ENCODE measurements around the gene MDM4. TPM values are rescaled to one million over a fixed set of nuclear protein-coding genes. Genes with fewer than 3 reads are reported as not detected.

Gene MDM4
- total RNA-seq, 4 donors from 2014 or later = 56.9 to 96.3 (median 71.5) TPM

DNA sequence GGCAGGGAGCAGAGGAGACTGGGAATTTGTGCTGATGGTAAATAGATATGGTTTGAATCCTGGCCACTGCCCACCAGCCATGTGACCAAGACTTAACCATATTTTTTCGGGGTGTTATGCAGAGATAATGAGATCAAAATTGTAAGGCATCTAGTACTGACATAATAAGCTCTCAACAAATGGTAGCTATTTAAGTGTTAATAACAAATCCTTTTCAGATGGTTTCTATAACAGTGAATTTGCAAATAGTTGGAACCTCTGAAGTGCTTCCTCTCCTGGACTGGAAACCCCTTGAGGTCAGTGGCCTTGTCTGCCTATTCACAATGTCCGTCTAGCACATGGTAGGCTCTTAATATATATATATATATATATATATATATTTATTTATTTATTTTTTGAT lies 64.7 kb downstream of the MDM4 start:
- TF ChIP-seq, protein P1, sequence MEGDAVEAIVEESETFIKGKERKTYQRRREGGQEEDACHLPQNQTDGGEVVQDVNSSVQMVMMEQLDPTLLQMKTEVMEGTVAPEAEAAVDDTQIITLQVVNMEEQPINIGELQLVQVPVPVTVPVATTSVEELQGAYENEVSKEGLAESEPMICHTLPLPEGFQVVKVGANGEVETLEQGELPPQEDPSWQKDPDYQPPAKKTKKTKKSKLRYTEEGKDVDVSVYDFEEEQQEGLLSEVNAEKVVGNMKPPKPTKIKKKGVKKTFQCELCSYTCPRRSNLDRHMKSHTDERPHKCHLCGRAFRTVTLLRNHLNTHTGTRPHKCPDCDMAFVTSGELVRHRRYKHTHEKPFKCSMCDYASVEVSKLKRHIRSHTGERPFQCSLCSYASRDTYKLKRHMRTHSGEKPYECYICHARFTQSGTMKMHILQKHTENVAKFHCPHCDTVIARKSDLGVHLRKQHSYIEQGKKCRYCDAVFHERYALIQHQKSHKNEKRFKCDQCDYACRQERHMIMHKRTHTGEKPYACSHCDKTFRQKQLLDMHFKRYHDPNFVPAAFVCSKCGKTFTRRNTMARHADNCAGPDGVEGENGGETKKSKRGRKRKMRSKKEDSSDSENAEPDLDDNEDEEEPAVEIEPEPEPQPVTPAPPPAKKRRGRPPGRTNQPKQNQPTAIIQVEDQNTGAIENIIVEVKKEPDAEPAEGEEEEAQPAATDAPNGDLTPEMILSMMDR (IDR thresholded peaks at IDR 0.05) = no peak
- ATAC-seq (ENCODE audit: low FRiP score) = no peak
- no peak for DNase-seq (ENCODE audit: low spot score)

DNA sequence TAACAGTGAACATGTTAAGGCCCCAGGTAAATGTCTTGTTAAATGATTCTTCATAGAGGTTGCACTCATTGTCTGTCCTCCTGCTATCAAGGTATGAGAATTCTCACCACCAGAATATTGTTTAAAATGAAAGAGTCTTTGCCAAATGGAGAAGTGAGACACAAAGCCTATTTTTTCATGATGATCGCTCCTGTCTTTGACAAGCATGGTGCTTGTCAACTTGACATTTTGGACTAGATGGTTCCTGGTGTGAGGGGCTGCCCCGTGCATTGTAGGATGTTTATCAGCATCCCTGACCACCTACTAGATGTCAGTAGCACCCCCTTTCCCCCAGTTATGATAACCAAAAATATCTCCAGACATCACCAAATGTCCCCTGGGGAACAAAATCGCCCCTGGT lies 65.6 kb downstream of the MDM4 start:
- ATAC-seq (ENCODE audit: low FRiP score) (no peak), DNase-seq (ENCODE audit: low spot score) (no peak)
- TF ChIP-seq, protein P1 (IDR thresholded peaks at IDR 0.05) = no peak

DNA sequence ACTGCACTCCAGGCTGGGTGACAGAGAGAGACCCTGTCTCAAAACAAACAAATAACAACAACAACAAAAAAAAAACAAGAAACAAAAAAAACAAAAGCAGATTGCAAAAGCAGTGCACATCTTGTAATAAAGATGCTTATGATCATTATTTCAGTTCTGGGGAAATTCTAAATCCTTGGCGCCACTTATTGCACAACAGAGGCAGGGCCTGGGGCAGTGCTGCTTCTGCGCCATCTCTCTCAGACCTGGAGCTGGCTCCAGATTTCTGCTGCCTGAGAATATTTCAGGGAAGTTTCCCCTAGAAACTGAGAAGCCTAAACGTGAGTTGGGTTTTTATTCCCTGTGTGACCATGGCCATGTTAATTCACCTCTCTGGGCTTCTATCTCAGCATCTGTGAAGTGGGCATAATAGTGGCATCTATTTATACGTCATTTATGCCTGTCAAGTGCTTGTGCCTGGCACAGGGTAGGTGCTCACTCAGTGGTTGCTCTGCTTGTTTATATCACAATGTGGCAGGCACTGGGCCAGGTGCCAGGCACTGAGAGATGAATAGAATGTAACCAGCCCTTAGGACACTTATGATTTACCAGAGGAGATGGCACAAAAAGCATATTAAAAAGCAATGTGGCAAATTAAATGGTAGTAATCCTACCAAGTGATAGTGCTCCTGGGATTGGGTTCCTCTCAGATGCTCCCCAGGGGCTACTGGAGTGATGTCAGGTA lies 67.9 kb downstream of the MDM4 start:
- TF ChIP-seq, protein P1 (IDR thresholded peaks at IDR 0.05) = no peak
- no peak for DNase-seq (ENCODE audit: low spot score)
- ATAC-seq (ENCODE audit: low FRiP score) = no peak

DNA sequence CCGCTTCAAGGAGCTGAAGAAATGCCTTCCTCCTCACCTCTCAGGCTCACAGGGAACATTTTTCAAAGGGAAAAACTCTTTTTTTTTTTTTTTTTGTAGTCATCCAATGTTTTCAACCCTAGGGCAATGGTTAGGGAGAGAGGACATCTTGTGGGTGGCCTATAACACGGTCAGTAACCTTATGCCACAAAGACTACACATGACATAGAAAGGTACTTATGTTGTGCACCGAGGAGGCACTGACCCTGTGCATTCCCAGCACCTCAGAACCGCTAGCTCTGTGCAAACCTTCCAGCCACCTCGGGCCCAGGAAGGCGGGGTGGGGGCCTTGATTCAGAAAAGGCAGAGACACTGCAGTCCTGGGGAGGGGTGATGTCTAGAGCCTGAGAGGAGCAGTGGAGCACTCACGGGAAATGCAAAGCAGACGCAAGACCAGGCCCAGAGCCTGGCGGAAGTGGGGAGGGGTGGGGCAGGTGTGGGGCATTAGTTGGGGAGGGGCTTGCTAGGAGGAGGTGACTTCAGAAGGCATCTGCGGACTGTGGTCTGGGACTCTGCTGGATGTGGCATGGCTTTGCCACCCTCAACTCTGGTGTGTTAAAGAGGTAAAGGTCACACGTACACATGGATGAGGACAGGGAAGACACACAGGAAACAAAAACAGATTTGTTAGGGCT lies 68.6 kb downstream of the MDM4 start:
- TF ChIP-seq, protein P1 (IDR thresholded peaks at IDR 0.05) = no peak
- no peak for DNase-seq (ENCODE audit: low spot score)
- no peak for ATAC-seq (ENCODE audit: low FRiP score)

DNA sequence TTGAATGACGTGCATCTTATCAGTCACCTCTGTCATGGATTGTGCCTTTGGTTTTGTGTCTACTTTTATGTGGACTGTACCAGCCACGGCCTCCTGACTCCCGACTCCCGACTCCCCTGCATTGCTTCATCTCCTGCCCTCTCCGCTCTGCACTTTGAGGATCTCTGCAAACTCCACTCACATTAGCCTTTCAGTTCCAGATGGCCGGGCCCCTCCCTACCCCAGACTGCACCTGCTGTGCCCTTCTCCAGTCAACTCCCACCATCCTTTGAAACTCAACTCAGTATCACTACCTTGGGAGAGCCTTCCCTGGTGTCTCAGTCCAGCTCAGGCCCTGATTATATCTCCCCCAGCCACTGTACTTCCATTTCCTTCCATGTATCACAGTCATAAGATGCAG lies 71.4 kb downstream of the MDM4 start:
- ATAC-seq (ENCODE audit: low FRiP score) = no peak

DNA sequence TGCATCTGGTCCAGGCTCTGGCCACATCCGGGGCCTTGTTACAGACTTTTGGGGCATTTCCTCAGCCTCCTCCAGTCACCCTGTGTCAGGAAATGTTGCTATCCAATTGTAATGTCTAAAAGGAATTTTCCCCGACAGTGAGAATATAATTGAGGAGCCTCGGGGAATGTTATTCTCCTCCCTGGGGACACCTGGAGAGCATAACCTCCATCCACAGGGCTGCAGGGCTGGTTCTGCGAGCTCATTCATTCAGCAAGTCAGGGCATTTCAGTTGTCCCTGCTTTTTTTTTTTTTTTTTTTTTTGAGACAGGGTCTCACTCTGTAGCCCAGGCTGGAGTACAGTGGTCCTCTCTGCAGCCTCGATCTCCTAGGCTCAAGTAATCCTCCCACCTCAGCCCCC lies 72.6 kb downstream of the MDM4 start:
- TF ChIP-seq, protein P1 (IDR thresholded peaks at IDR 0.05) = no peak
- DNase-seq (ENCODE audit: low spot score) (no peak), ATAC-seq (ENCODE audit: low FRiP score) (no peak)

More for the DNA sequence above, 71.4 kb downstream of the MDM4 start:
- DNase-seq (ENCODE audit: low spot score) = no peak
- TF ChIP-seq, protein P1 (IDR thresholded peaks at IDR 0.05) = no peak

Measured in omental fat pad (tissue), 4 donors.